Tibial artery (tissue), 4 donors: ENCODE measurements around the gene ZAP70.

Experiments used
- DNase-seq, 2 donors: peaks; one replicate each; pipeline ENCODE4 v3.0.0-alpha.2; 2019
- H3K27ac ChIP-seq, 2 donors: fragments of 200-600 bp; sonication (generic) in 1 of 2; 1 replicate in 1 of 2; 2 replicates in 1 of 2; pipeline ENCODE4 v1.5.1; 2018 to 2019; ENCODE audit warnings: mild to moderate bottlenecking in 1 of 2
- H3K27me3 ChIP-seq, 2 donors: fragments of 200-600 bp; sonication (generic) in 1 of 2; one replicate each; pipeline versions ENCODE4 v1.5.1 to v1.6.0; 2016 to 2019
- H3K36me3 ChIP-seq, 3 donors: fragments of 200-600 bp; sonication (generic) in 2 of 3; one replicate each; pipeline ENCODE4 v1.5.1; 2016 to 2019; ENCODE audit warnings: mild to moderate bottlenecking in 2 of 3
- H3K4me1 ChIP-seq, 4 donors: fragments of 200-600 bp; sonication (generic) in 2 of 4; 1 replicate in 3 of 4; 2 replicates in 1 of 4; pipeline ENCODE4 v1.5.1; 2016 to 2019
- H3K4me3 ChIP-seq, 2 donors: fragments of 200-600 bp; sonication (generic) in 1 of 2; 1 replicate in 1 of 2; 2 replicates in 1 of 2; pipeline ENCODE4 v1.5.1; 2018 to 2019; ENCODE audit warnings: mild to moderate bottlenecking in 2 of 2
- H3K9me3 ChIP-seq, 3 donors: fragments of 200-600 bp; sonication (generic) in 1 of 3; one replicate each; pipeline ENCODE4 v1.5.1; 2016 to 2019
- CTCF ChIP-seq, 2 experiments: fragments of 200-600 bp in 1 of 2; fragments of 450-650 bp in 1 of 2; IDR thresholded peaks; one replicate each; pipeline ENCODE4 v1.5.1; 2017 to 2019; ENCODE audit warnings: antibody characterized with exemption in 2 of 2, mild to moderate bottlenecking in 1 of 2, moderate library complexity in 1 of 2
- intact Hi-C: fragments of 100-400 bp; cut with DNase I; formaldehyde crosslinking; loops from one replicate; pipeline ENCODE4 v1.15.0; 2023; ENCODE audit warnings: low total_unique reads

ZAP70 gene

GRCh38 chr2:97693476-97693875 is 19.9 kb upstream of the ZAP70 start:
- peaks cover 0 to 5% (median 2%) of the 10 kb centered on the region in 4 donors for H3K4me1 ChIP-seq
- H3K27me3 ChIP-seq, result no peaks in the 10 kb centered on the region
- H3K27ac ChIP-seq, result no peak overlapping the region
- no peak for TF ChIP-seq CTCF (IDR thresholded peaks at IDR 0.05)
- no peaks in the 10 kb centered on the region for H3K9me3 ChIP-seq
- intact Hi-C loops, result no loop called here
- no peak for DNase-seq
- H3K36me3 ChIP-seq, result no peaks in the 10 kb centered on the region
- no peak overlapping the region for H3K4me3 ChIP-seq

GRCh38 chr2:97695744-97696143 is 17.6 kb upstream of the ZAP70 start:
- no peak for DNase-seq
- Histone ChIP-seq H3K27ac (no peak overlapping the region), H3K36me3 (no peaks in the 10 kb centered on the region), H3K4me3 (no peak overlapping the region), H3K27me3 (no peaks in the 10 kb centered on the region), H3K4me1 (peaks cover 0 to 5% (median 2%) of the 10 kb centered on the region in 4 donors), H3K9me3 (no peaks in the 10 kb centered on the region)
- intact Hi-C loops, result loop anchor here (2.0 kb wide), 1 partner anchor 105 kb away; no protein-coding TSS in a partner anchor
- TF ChIP-seq CTCF (IDR thresholded peaks at IDR 0.05), result no peak

- Histone ChIP-seq H3K36me3 (peaks cover 0 to 11% (median 0%) of the 10 kb centered on the region in 3 donors), H3K27ac (peak overlapping the region in 1 of 2 donors; percentile 40), H3K27me3 (no peaks in the 10 kb centered on the region), H3K4me1 (peaks cover 0 to 5% (median 2%) of the 10 kb centered on the region in 4 donors), H3K9me3 (no peaks in the 10 kb centered on the region), H3K4me3 (no peak overlapping the region)
- intact Hi-C loops, result loop anchor here (2.0 kb wide), 1 partner anchor 107 kb away; no protein-coding TSS in a partner anchor
- DNase-seq, result peak; percentile 91 to 92
- TF ChIP-seq CTCF (IDR thresholded peaks at IDR 0.05), result peak; percentile 91 to 97
Observed at GRCh38 chr2:97697252-97698235, 15.8 kb upstream of the ZAP70 start.

GRCh38 chr2:97698530-97698929 is 14.8 kb upstream of the ZAP70 start:
- Histone ChIP-seq H3K9me3 (no peaks in the 10 kb centered on the region), H3K4me1 (peaks cover 0 to 5% (median 2%) of the 10 kb centered on the region in 4 donors), H3K36me3 (peaks cover 0 to 11% (median 0%) of the 10 kb centered on the region in 3 donors), H3K4me3 (no peak overlapping the region), H3K27me3 (no peaks in the 10 kb centered on the region), H3K27ac (no peak overlapping the region)
- intact Hi-C loops, result no loop called here
- no peak for TF ChIP-seq CTCF (IDR thresholded peaks at IDR 0.05)
- DNase-seq, result no peak

- intact Hi-C loops, result no loop called here
- DNase-seq, result no peak
Observed at GRCh38 chr2:97699765-97700444, 13.5 kb upstream of the ZAP70 start.

More at GRCh38 chr2:97699765-97700444, 13.5 kb upstream of the ZAP70 start:
- Histone ChIP-seq H3K4me3 (no peak overlapping the region), H3K36me3 (peaks cover 0 to 11% (median 0%) of the 10 kb centered on the region in 3 donors), H3K4me1 (peaks cover 0 to 5% (median 2%) of the 10 kb centered on the region in 4 donors), H3K27ac (no peak overlapping the region), H3K9me3 (no peaks in the 10 kb centered on the region), H3K27me3 (no peaks in the 10 kb centered on the region)
- TF ChIP-seq CTCF (IDR thresholded peaks at IDR 0.05), result peak; percentile 43 to 48
